Measurements from ENCODE around the gene BRMS1L.
"Not testable (repeated sequence)": the region's sequence is repeated elsewhere in the genome, so short reads cannot be mapped to it uniquely, and the experiment has no call there.

BRMS1L gene, protein sequence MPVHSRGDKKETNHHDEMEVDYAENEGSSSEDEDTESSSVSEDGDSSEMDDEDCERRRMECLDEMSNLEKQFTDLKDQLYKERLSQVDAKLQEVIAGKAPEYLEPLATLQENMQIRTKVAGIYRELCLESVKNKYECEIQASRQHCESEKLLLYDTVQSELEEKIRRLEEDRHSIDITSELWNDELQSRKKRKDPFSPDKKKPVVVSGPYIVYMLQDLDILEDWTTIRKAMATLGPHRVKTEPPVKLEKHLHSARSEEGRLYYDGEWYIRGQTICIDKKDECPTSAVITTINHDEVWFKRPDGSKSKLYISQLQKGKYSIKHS
- 6.0 reads per million in 2 donors for total RNA-seq

DNA sequence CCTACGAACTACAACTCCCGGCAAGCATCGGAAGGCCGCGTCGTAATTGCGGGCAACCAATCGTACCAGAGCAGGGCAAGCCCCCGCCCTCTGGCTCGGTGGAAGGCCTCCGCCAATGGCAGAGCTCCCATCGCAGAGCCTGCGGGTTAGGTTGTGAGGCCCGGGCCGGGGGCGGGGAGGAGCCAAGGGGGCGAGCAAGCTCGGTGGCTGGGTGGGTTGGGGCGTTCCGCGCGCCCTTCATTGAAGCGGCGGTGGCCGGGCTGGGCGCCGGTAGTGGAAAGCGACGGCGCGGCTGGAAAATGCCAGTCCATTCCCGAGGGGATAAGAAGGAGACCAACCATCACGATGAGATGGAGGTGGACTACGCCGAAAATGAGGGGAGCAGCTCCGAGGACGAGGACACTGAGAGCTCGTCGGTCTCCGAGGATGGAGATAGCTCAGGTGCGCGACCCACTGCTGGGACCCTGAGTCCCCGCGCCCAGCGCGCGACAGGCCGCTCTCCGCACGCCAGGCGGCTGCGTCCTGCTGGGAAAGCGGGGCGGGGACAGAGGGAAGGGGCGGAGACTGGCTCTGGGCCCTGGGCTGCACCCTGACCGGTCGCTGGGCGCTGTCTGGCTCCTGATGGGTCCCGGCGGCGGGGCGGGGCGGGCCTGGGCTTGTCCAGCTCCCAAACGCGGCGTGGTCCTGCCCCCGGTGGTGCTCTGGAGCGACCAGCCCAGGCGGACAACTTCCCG is at the start of gene BRMS1L:
TSS of gene BRMS1L (plus strand) at position 121 of the 734 bp plus-strand sequence. CDS start at position 300, 179 bp downstream.
- peak; percentile 92 for DNase-seq

DNA sequence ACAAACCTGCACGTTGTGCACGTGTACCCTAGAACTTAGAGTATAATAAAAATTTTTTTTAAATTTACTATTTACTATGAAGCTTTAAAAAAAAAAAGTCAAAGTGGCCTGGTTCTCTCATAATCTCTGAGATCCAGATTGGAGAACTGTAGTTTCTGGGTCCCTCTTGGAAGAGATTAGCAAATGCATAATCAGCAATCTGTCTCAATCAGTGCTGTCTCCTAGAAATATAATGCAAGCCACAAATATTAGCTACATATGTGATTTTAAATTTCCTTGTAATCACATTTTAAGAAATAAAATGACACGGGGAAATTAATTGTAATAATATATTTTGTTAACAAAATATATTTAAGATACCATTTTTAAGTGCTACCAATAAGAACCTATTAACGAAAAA is 49.3 kb upstream of the BRMS1L start:
- DNase-seq, result no peak

DNA sequence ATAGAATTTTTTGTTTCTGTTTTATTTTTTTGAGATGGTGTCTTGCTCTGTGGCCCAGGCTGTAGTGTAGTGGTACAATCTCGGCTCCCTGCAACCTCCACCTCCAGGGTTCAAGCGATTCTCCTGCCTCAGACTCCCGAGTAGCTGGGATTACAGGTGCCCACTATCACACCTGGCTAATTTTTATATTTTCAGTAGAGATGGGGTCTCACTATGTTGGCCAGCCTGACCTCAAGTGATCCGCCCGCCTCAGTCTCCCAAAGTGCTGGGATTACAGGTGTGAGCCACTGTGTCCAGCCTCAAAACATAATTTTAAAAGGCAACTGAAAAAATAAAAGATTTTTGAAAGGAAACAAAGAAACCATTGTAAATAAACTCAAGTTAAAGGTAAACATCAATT is 48.6 kb upstream of the BRMS1L start:
- not testable (repeated sequence) for DNase-seq

DNA sequence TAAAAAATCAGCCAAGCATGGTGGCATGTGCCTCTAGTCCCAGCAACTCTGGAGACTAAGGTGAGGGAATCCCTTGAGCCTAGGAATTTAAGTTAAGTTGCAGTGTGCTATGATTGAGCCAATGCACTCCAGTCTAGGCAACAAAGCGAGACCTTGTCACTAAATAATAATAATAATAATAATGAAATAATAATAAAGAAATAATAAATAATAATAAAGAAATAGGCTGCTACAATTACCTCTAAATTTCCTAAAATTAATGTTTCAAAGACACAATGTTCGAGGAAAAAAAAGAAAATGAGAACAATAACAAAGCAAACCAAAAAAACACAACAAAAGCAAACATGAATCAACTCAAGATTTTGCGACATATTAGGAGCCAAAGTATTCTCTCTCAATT is 46.8 kb upstream of the BRMS1L start:
- DNase-seq, result no peak

DNA sequence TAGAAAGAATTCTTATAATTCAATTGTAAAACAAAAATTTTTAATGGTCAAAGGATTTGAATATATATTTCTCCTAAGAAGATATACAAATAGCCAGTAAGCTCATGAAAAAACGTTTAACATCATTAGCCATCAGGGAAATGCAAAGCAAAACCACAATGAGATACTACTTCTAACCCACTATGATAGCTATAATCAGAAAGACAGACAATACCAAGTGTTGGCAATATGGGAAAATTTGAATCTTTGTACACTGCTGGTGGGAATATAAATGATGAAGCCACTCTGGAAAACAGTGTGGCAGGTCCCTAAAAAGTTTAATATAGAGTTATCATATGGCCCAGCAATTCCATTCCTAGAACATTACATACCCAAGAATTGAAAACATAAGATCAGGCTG is 42.4 kb upstream of the BRMS1L start:
- no peak for DNase-seq

DNA sequence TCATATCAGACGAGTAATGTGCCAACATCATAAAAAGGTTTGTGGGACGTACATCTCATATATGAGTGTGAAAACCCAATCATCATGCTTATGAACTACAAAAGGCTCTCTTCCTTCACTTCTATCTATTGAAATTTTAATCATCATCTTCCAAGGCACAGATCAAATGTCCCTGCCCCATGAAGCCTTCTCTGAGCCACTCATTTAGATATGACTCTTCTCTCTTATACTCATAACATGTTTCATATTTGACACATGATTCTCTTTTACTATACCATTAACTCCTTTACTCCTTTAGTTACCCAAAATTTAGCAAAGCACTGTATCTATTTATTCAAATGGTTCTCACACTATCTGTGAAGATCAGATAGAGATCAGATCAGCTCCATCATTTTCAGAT is 39.3 kb upstream of the BRMS1L start:
- DNase-seq, result no peak

DNA sequence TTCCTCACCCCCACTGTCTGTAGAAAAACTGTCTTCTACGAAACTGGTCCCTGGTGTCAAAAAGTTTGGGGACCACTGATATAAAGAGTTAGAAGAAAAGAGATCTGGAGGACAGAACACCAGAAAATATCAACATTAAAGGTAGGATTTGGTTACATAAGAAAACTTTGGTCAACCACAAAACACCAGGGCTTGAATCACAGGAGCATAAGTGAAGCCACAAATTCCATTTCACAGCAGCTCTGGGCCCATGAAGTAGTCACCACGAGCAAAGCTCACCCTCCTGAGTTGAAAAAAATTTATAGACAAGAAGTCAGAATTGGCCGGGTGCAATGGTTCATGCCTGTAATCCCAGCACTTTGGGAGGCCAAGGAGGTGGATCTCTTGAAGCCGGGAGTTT is 36.5 kb upstream of the BRMS1L start:
- no peak for DNase-seq

DNA sequence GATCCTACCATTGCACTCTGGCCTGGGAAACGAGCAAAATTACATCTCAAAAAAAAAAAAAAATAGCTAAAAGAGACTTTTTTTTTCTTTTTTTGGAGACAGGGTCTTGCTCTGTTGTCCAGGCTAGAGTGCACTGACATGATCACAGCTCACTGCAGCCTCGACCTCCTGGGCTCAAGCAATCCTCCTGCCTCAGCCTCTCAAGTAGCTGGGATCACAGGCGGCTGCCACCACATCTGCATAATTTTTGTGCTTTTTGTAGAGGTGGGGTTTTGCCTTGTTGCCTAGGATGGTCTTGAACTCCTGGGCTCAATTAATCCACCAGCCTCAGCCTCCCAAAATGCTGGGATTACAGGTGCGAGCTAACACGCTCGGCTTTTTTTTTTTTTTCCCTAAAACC is 28.3 kb upstream of the BRMS1L start:
- DNase-seq, result no peak

DNA sequence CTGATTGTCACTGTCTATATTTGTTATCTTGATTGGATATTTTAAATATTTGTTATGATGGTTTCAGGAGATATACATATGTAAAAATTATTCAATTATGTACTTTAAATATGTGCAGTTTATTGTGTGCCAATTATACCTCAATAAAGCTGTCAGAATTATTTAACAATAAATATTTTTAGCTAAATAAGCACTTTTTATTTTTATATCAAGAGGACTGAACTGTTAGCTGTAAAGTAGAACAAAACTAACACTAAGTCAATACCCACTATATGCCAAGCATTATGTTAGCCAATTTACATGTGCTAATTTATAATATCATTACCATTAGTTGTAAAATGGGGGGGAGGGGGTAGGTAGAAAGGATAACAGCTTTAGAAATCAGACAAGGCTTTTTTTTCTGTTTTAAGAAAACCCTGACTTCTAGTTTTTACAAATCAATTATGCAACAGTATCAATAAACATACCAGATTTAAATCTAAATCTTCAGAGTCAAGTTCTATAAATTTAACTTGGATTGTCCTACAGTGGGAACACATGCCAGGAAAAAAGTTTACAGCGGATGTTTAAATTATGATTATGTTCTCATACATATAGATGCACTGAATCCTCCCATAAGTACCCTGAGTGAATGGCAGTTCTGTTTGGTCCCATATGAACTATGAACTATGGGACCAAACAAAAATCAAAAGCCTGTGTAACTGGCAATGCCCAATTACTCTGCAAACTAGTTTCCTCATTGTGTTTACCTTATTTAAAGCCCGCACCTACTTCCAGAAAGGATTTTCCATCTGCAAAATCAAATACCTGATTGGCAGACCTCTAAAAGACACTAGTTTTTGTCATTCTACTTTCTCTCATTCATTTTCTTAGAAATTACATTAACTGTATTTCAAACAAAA is 19.9 kb upstream of the BRMS1L start:
- no peak for DNase-seq

DNA sequence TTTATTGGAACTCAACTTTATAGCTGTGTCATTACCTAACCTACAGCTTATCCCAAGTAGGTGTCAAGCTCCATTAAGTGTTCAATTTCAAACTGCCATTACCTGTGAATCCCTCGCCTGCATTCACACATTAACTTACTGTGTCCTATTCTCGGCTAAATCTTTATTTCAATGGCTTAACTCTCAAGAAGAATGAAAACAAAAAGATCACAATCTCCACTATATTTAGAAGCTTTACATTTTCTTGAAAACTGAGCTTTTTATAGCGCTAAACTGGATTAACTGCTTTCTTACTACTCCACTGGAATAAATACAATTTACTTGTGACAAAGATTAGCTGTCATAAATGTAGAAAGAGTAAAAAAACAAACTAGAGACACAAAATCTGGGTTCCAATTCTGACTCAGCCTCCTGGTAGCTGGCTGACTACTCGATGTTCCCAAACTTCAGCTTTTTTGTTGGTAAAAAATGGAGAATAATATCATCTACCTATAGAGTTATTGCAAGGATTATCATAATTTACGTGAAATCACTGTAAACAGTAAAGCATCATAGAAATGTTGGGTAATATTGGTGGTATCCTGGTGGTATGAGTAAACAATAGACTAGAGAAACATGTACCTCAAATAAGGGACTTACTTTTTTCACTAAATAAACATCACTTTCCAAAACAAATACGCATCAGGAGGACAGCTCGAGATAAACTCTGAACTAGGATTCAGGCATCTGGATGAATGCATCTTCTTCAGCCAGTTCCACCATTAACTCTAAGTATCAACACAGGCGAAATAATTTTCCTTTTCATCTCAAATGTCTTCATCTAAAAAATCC is 18.8 kb upstream of the BRMS1L start:
- DNase-seq, result no peak

DNA sequence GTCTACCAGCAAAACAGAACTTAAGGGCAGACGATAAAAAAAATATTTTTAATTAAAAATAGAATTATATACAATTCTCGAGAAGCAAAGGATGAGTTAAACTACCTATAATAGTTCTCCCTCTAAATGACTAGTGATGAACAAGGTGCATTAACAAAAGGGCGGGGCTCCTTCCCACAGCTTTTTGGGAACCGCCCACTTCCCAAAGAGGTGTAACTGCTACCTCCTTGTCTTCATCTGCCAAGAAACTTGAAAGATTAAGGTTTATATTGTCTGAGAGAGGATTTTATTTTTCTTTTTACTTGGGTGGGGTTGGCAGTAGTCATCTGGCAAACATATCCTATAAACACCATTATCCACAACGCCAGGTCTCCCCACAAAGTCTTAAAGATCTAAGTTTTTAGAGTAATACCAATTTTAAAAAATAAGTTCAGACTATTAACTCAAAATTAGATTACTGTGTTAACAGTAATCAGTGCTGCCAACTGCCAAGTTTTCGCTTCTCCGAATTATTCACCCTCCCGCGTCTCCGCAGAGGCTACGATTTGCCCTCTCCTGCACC is 18.0 kb upstream of the BRMS1L start:
- DNase-seq, result no peak

DNA sequence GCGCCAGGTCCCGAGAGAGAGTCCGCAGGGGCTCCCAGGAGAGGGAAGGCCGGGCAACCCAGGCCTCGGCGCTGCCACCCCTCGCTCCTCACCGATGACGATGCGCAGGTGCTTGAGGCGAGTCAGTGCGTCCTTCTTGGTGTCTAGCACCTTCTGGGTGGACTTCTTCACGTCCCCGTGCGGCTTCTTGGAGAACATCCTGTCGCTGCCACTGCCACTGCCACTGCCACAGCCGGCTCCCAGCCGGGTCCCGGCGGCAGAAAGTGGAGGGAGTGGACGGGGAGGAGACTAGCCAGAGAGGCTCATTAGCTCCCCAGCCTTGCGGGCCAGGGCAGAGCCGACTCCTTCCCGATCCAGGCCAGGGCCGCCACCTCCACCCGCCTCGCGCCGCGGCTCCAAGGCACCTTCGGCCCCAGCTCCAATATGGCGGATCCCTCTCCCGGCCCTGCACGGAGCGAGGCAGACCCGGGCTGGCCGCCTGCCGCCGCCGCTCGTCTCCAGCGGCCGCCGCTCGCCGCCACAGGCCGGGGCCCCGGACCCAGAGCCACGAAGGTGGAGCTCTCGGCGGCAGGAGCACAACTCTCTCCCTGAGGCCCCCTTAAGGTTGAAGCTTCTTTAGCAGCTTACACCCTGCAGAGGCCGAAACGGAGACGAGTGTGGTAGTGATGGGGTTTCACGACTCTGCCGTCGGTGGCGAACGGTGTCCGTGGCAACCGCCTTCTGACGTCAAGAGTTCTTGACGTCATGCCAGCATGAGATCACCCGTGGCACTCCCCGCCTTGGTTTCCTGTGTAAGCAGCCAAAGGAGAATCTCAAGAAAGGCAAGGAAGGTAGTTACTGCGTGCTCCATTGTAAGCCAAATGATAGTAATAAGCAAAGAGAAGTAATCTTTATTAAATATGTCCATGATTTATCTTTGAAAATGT is 17.2 kb upstream of the BRMS1L start, which contains the start of gene RALGAPA1:
TSS of gene RALGAPA1 (minus strand) at position 658 of the 926 bp plus-strand sequence. CDS start at position 198, 460 bp downstream.
- DNase-seq, result peak; percentile 72

DNA sequence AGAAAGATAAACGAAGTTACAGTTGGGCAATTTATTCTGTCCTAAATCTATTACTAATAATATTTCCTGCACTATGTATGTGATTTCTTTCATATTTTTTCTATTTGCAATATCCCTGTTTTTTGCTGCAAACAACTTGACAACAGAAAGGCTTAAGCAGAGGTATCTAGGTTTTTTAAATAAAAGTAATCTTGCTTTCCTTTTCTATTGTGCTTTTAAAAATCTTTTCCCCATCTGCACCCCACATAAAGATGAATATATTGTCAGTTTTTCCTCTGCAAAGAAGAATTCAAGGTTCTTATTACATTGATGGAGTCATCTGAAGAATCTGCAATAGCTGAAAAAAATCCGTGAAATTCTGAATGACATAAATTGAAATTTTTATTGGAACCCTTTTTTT is 16.5 kb upstream of the BRMS1L start:
- no peak for DNase-seq

DNA sequence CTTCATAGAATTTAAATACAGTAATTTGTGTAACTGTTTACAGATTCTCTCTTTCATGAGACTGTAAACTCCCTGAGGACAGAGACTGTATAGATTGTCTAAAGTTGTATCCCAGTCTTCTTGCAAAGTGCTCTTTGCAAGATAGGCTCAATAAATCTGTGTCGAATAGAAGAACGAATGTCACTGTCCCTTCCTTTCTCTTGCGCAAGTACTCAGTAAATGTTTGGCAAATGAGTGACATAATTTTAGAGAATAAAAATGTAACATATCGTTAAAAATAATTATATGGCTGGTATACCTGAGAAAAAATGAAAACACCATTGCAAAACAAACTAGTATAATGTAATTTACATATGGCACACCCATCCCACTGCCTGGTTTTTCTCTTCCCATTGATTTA is 15.2 kb upstream of the BRMS1L start:
- no peak for DNase-seq

DNA sequence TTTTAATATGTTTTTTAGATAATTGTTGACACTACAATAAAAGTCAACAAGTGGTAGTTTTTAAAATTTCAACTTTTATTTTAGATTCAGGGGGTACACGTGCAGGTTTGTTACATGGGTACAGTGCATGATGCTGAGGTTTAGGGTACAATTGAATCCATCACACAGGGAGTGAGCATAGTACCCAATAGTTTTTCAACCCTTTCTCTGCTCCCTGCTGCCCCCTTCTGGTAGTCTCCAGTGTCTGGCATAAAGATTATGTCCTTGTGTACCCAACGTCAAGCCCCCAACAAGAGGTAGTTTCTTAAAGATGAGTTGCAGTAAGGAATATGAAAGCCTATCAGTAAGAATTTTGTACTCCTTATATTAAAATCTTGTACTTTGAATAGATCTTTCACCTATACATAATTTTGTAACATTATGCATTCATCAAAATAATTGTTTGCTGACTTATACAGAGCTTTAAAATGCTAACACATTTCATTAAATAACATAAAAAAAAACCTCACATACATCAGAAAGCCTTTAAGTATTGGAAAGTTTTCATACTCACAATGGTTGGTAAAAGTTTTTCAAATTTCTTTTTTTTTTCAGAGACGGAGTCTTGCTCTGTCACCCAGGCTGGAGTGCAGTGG is 11.7 kb upstream of the BRMS1L start:
- DNase-seq, result no peak

DNA sequence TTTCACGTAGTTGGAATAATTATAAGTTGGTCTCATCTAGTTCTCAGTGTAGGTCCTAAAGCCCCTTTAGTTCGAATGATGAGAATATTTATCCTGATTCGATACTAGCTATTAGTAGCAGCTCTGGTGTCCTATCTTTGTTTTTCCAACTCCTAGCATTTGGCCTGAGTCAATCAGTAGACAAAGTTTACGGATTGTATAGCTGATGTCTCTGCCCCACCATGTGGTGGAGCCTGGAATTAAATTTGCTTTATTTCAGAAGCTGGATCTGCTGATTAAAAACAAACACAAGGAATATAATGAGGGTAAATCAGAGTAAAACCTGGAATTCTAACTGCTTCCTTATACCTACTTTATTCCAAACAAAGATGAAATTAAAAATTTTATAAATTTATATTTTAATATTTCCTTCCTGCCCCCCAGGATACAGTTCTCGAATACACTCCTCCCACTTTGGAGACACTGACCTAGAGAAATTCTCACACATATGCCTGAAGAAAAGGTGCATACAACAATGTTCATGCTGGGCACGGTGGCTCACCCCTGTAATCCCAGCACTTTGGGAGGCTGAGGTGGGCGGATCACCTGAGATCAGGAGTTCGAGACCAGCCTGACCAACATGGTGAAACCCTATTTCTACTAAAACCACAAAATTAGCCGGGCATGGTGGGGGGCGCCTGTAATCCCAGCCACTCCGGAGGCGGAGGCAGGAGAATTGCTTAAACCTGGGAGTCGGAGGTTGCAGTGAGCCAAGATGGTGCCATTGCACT is 7.6 kb upstream of the BRMS1L start:
- no peak for DNase-seq

DNA sequence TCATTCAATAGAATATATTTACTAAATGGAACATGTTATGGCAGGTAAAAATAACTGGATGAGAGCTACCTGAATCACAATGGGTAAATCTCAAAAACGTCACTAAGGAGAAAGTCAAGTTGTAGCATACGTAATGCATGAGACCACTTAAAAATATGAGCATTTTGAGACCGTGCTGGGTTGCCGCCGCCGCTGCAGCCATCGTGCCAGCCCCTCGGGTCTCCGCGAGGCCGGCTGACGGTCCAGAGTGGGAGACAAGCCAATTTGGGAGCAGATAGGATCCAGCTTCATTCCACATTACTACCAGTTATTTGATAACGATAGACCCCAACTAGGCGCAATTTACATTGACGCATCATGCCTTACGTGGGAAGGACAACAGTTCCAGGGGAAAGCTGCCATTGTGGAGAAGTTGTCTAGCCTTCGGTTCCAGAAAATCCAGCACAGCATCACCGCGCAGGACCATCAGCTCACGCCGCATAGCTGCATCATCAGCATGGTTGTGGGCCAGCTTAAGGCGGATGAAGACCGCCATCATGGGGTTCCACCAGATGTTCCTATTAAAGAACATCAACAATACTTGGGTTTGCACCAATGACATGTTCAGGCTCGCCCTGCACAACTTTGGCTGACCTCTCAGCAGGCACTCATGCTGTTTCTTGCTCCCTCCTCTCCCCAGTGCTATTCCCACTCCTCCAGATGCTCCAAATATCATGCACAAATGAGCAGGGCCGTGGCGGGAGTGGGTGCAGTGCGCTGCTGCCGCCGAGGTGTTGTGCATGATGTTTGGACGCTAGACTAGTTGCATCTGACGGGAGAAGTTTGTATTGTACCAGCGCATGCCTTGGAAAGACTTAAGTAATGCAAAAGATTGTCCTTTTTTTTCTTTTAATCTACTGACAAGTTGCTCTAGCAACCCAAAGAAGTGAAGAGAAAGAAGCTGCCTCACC is 6.3 kb upstream of the BRMS1L start:
- DNase-seq, result no peak
